SK-MEL-5 (cell line): ENCODE measurements around the gene CHST7. TPM values are rescaled to one million over a fixed set of nuclear protein-coding genes. Genes with fewer than 3 reads are reported as not detected.
A peak's percentile ranks its signal among the peaks of the same experiment; 100 is the strongest.
"Not testable (repeated sequence)": the region's sequence is repeated elsewhere in the genome, so short reads cannot be mapped to it uniquely, and the experiment has no call there.

Experiments
- DNase-seq: peaks from one replicate; pipeline ENCODE4 v3.0.0-alpha.2; 2016; ENCODE audit warnings: low read depth, low spot score
- in situ Hi-C: cut with HindIII; loops from 2 replicates; pipeline ENCODE4 v1.10.0; 2016; ENCODE audit warnings: low sequenced_read_pairs, high pct_unique_total_duplicates, low pct_unique_long_range_greater_than_20kb
- polyA plus RNA-seq, 2 experiments: library from polyadenylated mRNA; depleted of rRNA; stranded (reverse); fragments of >200 nt; gene quantifications; 2 replicates each; pipeline ENCODE4 v1.2.3, GENCODE V29; 2015
- total RNA-seq: library from RNA; depleted of rRNA; stranded (reverse); fragments of >200 nt; shearing (Covaris generic); gene quantifications from 2 replicates; pipeline ENCODE4 v1.2.3, GENCODE V29; 2014; rRNA removed

Gene CHST7
- total RNA-seq, result 2.9 TPM in 2 replicates
- polyA plus RNA-seq (2015; cell fraction: cytosol; rRNA removed), result 3.1 and 4.7 TPM in 2 replicates
- polyA plus RNA-seq (2015; cell fraction: nucleus; rRNA removed), result 0.98 and 1.3 TPM in 2 replicates

GRCh38 chrX:46573331-46573891 is at the start of gene CHST7:
CHST7 (plus strand) TSS chrX:46573765; CDS start chrX:46573932, 167 bp downstream.
- in situ Hi-C loops, result no loop called here

GRCh38 chrX:46528640-46529039 is 44.9 kb upstream of the CHST7 start:
- in situ Hi-C loops, result not testable (repeated sequence)

More at GRCh38 chrX:46573331-46573891, at the start of gene CHST7:
- peak; percentile 64 for DNase-seq

GRCh38 chrX:46529740-46530403 is 43.7 kb upstream of the CHST7 start:
- DNase-seq, in situ Hi-C loops: not testable (repeated sequence)

More at GRCh38 chrX:46528640-46529039, 44.9 kb upstream of the CHST7 start:
- DNase-seq, result not testable (repeated sequence)

GRCh38 chrX:46530404-46530908 is 43.1 kb upstream of the CHST7 start:
- DNase-seq, in situ Hi-C loops: not testable (repeated sequence)

GRCh38 chrX:46531442-46531841 is 42.1 kb upstream of the CHST7 start:
- no peak for DNase-seq
- in situ Hi-C loops, result no loop called here

- in situ Hi-C loops, result no loop called here
Measured at GRCh38 chrX:46543441-46543840, 30.1 kb upstream of the CHST7 start.

GRCh38 chrX:46544527-46544926 is 29.0 kb upstream of the CHST7 start:
- DNase-seq, in situ Hi-C loops: not testable (repeated sequence)

More at GRCh38 chrX:46543441-46543840, 30.1 kb upstream of the CHST7 start:
- DNase-seq, result no peak

GRCh38 chrX:46545111-46546005 is 28.2 kb upstream of the CHST7 start, which contains the start of gene ZNF674:
ZNF674 (minus strand) TSS chrX:46545421; CDS start chrX:46542087, 3,334 bp downstream.
- in situ Hi-C loops, result no loop called here
- DNase-seq, result peak; percentile 89

GRCh38 chrX:46547857-46548256 is 25.7 kb upstream of the CHST7 start:
- no peak for DNase-seq

GRCh38 chrX:46549914-46550313 is 23.7 kb upstream of the CHST7 start:
- no peak for DNase-seq
- in situ Hi-C loops, result no loop called here

More at GRCh38 chrX:46547857-46548256, 25.7 kb upstream of the CHST7 start:
- in situ Hi-C loops, result no loop called here

GRCh38 chrX:46551494-46552128 is 22.0 kb upstream of the CHST7 start:
- no peak for DNase-seq
- in situ Hi-C loops, result no loop called here

GRCh38 chrX:46553935-46554334 is 19.6 kb upstream of the CHST7 start:
- in situ Hi-C loops, result no loop called here
- no peak for DNase-seq

- DNase-seq, result peak; percentile 41
- in situ Hi-C loops, result no loop called here
Measured at GRCh38 chrX:46554942-46555341, 18.6 kb upstream of the CHST7 start.

GRCh38 chrX:46559062-46559461 is 14.5 kb upstream of the CHST7 start:
- in situ Hi-C loops, result no loop called here
- DNase-seq, result peak; percentile 65

- no peak for DNase-seq
- in situ Hi-C loops, result no loop called here
Measured at GRCh38 chrX:46561824-46562657, 11.5 kb upstream of the CHST7 start.

- no peak for DNase-seq
- in situ Hi-C loops, result no loop called here
Measured at GRCh38 chrX:46567388-46567787, 6.2 kb upstream of the CHST7 start.
